Dendritic cell treated with granulocyte-macrophage colony-stimulating factor and Interleukin-4, amounts not matched to agents 40 ng/mL and 50 ng/mL, for 4 days (primary cell): Measurements from ENCODE around the gene OBSCN.

Experiments
- H3K27ac Mint-ChIP-seq: one replicate; pipeline ENCODE4 v1.8.0; 2022; ENCODE audit warnings: mild to moderate bottlenecking, mixed read lengths
- H3K27me3 Mint-ChIP-seq: one replicate; pipeline ENCODE4 v1.8.0; 2022; ENCODE audit warnings: mild to moderate bottlenecking, mixed read lengths
- H3K36me3 Mint-ChIP-seq: one replicate; pipeline ENCODE4 v1.8.0; 2022; ENCODE audit warnings: low read depth, mixed read lengths
- H3K4me1 Mint-ChIP-seq: one replicate; pipeline ENCODE4 v1.8.0; 2022; ENCODE audit warnings: low read depth, mixed read lengths
- H3K4me3 Mint-ChIP-seq: one replicate; pipeline ENCODE4 v1.8.0; 2022; ENCODE audit warnings: mild to moderate bottlenecking, moderate library complexity, mixed read lengths
- H3K9me3 Mint-ChIP-seq: one replicate; pipeline ENCODE4 v1.8.0; 2022; ENCODE audit warnings: mixed read lengths
- intact Hi-C: fragments of 100-400 bp; cut with micrococcal nuclease; formaldehyde crosslinking; loops from one replicate; pipeline ENCODE4 v1.15.0; 2022

OBSCN gene

GRCh38 chr1:228420968-228421826 is 213.4 kb downstream of the OBSCN start:
- peaks cover 57% of the 10 kb centered on the region for H3K27me3 Mint-ChIP-seq
- no peak overlapping the region for H3K4me3 Mint-ChIP-seq

GRCh38 chr1:228423404-228424053 is 215.7 kb downstream of the OBSCN start:
- H3K36me3 Mint-ChIP-seq, result no peaks in the 10 kb centered on the region
- intact Hi-C loops, result no loop called here
- H3K4me1 Mint-ChIP-seq, result no peaks in the 10 kb centered on the region
- no peaks in the 10 kb centered on the region for H3K9me3 Mint-ChIP-seq
- peaks cover 54% of the 10 kb centered on the region for H3K27me3 Mint-ChIP-seq
- H3K27ac Mint-ChIP-seq, result no peak overlapping the region
- no peak overlapping the region for H3K4me3 Mint-ChIP-seq

More at GRCh38 chr1:228420968-228421826, 213.4 kb downstream of the OBSCN start:
- no peaks in the 10 kb centered on the region for H3K36me3 Mint-ChIP-seq
- no peaks in the 10 kb centered on the region for H3K9me3 Mint-ChIP-seq
- H3K27ac Mint-ChIP-seq, result no peak overlapping the region
- intact Hi-C loops, result no loop called here
- H3K4me1 Mint-ChIP-seq, result peaks cover 12% of the 10 kb centered on the region

GRCh38 chr1:228424685-228425660 is 217.1 kb downstream of the OBSCN start:
- intact Hi-C loops, result no loop called here
- H3K36me3 Mint-ChIP-seq, result no peaks in the 10 kb centered on the region
- no peak overlapping the region for H3K4me3 Mint-ChIP-seq
- H3K27ac Mint-ChIP-seq, result no peak overlapping the region
- no peaks in the 10 kb centered on the region for H3K4me1 Mint-ChIP-seq
- no peaks in the 10 kb centered on the region for H3K9me3 Mint-ChIP-seq
- peaks cover 50% of the 10 kb centered on the region for H3K27me3 Mint-ChIP-seq

GRCh38 chr1:228426518-228427175 is 218.8 kb downstream of the OBSCN start:
- intact Hi-C loops, result no loop called here
- no peaks in the 10 kb centered on the region for H3K4me1 Mint-ChIP-seq
- H3K9me3 Mint-ChIP-seq, result no peaks in the 10 kb centered on the region
- H3K27me3 Mint-ChIP-seq, result peaks cover 37% of the 10 kb centered on the region
- no peak overlapping the region for H3K4me3 Mint-ChIP-seq
- no peak overlapping the region for H3K27ac Mint-ChIP-seq
- H3K36me3 Mint-ChIP-seq, result no peaks in the 10 kb centered on the region

GRCh38 chr1:228428412-228428811 is 220.6 kb downstream of the OBSCN start:
- H3K27ac Mint-ChIP-seq, result no peak overlapping the region
- H3K4me3 Mint-ChIP-seq, result no peak overlapping the region
- H3K36me3 Mint-ChIP-seq, result no peaks in the 10 kb centered on the region
- H3K27me3 Mint-ChIP-seq, result peaks cover 30% of the 10 kb centered on the region
- intact Hi-C loops, result no loop called here
- H3K4me1 Mint-ChIP-seq, result no peaks in the 10 kb centered on the region
- no peaks in the 10 kb centered on the region for H3K9me3 Mint-ChIP-seq
